Osteoblast (primary cell): ENCODE data around the gene LINC00632. TPM values are rescaled to one million over a fixed set of nuclear protein-coding genes. Genes with fewer than 3 reads are reported as not detected.

Experiments
- DNase-seq: peaks from one replicate; pipeline ENCODE4 v3.0.0; 2011; ENCODE audit warnings: low spot score, mixed read lengths; ENCODE audit not compliant: insufficient read length; ENCODE audit errors: missing footprints
- H2AFZ ChIP-seq: 2 replicates; pipeline ENCODE4 v1.6.0; 2011; ENCODE audit warnings: mild to moderate bottlenecking, low read length
- H3K27ac ChIP-seq: 2 replicates; pipeline ENCODE4 v1.5.1; 2011; ENCODE audit warnings: mild to moderate bottlenecking, low read depth, low read length, moderate library complexity
- H3K27me3 ChIP-seq: 2 replicates; pipeline ENCODE4 v1.6.0; 2012; ENCODE audit warnings: mild to moderate bottlenecking, control low read depth, inconsistent platforms, low read length, moderate library complexity; ENCODE audit not compliant: insufficient read depth
- H3K36me3 ChIP-seq: 2 replicates; pipeline ENCODE4 v1.5.1; 2011; ENCODE audit warnings: mild to moderate bottlenecking, low read length, control low read depth, moderate library complexity; ENCODE audit not compliant: insufficient read depth
- H3K4me1 ChIP-seq: 2 replicates; pipeline ENCODE4 v1.5.1; 2011; ENCODE audit warnings: mild to moderate bottlenecking, low read length, control low read depth, moderate library complexity; ENCODE audit not compliant: insufficient read depth
- H3K4me2 ChIP-seq: 2 replicates; pipeline ENCODE4 v1.6.0; 2011; ENCODE audit warnings: mild to moderate bottlenecking, low read length; ENCODE audit not compliant: insufficient read depth
- H3K4me3 ChIP-seq: fragments of 200-600 bp; sonication (generic); 3 replicates; pipeline ENCODE4 v1.5.1; 2012; ENCODE audit warnings: mild to moderate bottlenecking, low read length, inconsistent platforms; ENCODE audit not compliant: insufficient read depth
- H3K79me2 ChIP-seq: 2 replicates; pipeline ENCODE4 v1.6.0; 2012; ENCODE audit warnings: mild to moderate bottlenecking, low read length, control low read depth, inconsistent platforms; ENCODE audit not compliant: insufficient read depth
- H3K9me3 ChIP-seq: 2 replicates; pipeline ENCODE4 v1.5.1; 2011; ENCODE audit warnings: low read depth, low read length, control low read depth
- H4K20me1 ChIP-seq: 2 replicates; pipeline ENCODE4 v1.6.0; 2012; ENCODE audit warnings: mild to moderate bottlenecking, low read length, control low read depth; ENCODE audit not compliant: insufficient read depth
- CTCF ChIP-seq: IDR thresholded peaks from 2 replicates; pipeline ENCODE4 v1.5.1; 2011; ENCODE audit warnings: mild to moderate bottlenecking, low read depth, low read length, moderate library complexity; ENCODE audit errors: extremely low read depth
- total RNA-seq: library from RNA; depleted of rRNA; stranded (reverse); fragments of >200 nt; gene quantifications from 2 replicates; pipeline ENCODE4 v1.2.3, GENCODE V29; 2012

LINC00632 gene
- total RNA-seq: 9.4 and 10.1 TPM in 2 replicates

DNA sequence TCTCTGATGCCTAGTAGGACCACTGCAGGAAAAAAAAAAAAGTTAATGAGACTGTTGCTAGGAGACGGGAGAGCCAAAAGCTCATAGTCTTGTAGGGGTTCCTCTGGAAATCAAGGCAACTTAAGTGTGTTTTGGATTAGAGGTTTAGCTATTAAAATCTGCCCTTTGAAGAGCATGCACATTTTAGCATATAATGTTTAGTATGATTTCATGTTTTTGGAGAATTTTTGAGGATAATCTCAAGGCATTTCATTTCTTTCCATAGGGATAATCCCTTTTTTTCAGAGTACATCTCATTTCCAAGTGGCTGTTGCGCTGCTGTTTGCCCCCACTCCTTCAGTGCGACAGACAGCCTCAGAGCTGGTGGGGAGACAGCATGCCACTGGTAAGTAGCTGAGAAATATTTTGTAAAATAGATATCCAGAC lies at the start of gene LINC00632:
Gene LINC00632, plus strand, starts transcription at position 339 of the 426 bp plus-strand sequence.
- TF ChIP-seq CTCF: no peak
- H3K4me3 ChIP-seq: no peak within 1 kb of the TSS

GRCh38 chrX:140661643-140662042 lies 47.9 kb upstream of the LINC00632 start:
- Histone ChIP-seq H3K79me2 (no peaks in the 10 kb centered on the region), H3K36me3 (no peaks in the 10 kb centered on the region), H3K4me2 (no peak overlapping the region), H3K4me3 (no peak overlapping the region), H2AFZ (no peak overlapping the region), H3K9me3 (no peaks in the 10 kb centered on the region), H3K27me3 (no peaks in the 10 kb centered on the region), H4K20me1 (no peaks in the 10 kb centered on the region), H3K27ac (no peak overlapping the region), H3K4me1 (no peaks in the 10 kb centered on the region)
- no peak for TF ChIP-seq CTCF
- no peak for DNase-seq

More for the DNA sequence above, at the start of gene LINC00632:
- H3K27me3 ChIP-seq: no peaks in the 10 kb centered on the region
- H3K36me3 ChIP-seq: no peaks in the 10 kb centered on the region
- H3K9me3 ChIP-seq: no peaks in the 10 kb centered on the region
- H3K79me2 ChIP-seq: no peaks in the 10 kb centered on the region
- H3K4me1 ChIP-seq: no peaks in the 10 kb centered on the region
- H2AFZ ChIP-seq: no peak within 1 kb of the TSS
- H3K27ac ChIP-seq: no peak within 1 kb of the TSS
- no peaks in the 10 kb centered on the region for H4K20me1 ChIP-seq
- no peak for DNase-seq
- no peak within 1 kb of the TSS for H3K4me2 ChIP-seq

- no peak overlapping the region for H2AFZ ChIP-seq
- no peaks in the 10 kb centered on the region for H3K9me3 ChIP-seq
- no peak for TF ChIP-seq CTCF
- H3K36me3 ChIP-seq: no peaks in the 10 kb centered on the region
- no peaks in the 10 kb centered on the region for H3K4me1 ChIP-seq
- H4K20me1 ChIP-seq: no peaks in the 10 kb centered on the region
- H3K4me3 ChIP-seq: no peak overlapping the region
- no peaks in the 10 kb centered on the region for H3K79me2 ChIP-seq
- H3K4me2 ChIP-seq: no peak overlapping the region
- no peak overlapping the region for H3K27ac ChIP-seq
- no peak for DNase-seq
- H3K27me3 ChIP-seq: no peaks in the 10 kb centered on the region
These were observed 44.6 kb upstream of the LINC00632 start for GRCh38 chrX:140664939-140665338.

DNA sequence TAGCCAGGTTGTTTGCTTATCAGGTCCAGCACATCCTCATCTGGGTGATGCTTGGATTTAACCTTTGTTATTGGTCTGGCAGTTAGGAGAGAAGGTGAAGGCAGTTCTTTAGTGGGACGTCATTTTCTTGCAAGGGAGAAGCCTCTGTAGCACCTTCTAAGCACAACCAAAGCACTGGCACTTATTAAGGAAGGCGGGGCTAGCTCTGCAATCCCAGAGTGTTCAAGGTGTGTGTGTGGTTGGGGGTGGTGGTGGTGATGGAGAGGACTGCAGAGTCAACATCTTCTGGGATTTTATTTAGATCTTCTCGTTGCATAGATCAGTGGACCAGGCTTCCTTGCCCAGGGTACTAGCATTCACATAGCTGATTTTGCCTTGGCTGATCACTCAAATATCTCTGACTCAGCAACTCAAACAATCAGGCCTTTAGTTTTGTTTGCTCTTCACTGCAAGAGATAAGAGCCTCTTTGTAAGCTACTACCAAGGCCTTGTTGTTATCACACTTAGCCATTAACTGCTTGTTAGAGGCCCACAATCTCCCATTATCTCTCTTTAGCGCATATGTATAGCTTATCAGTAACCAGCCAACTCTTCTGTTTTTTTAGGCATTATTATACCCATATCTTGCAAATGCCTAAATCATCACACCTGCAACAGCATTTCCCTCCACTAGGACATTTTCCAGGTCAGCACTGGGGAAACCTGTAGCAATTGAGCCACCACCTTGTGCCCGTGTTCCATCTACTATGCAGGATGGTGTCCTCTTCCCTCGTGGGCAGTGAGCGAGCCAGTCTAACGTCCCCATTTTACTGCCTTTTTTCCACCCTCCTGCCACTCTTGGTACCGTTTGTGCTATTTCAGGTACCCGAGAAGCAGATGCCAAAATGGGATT lies 36.5 kb upstream of the LINC00632 start:
- Histone ChIP-seq H3K27me3 (no peaks in the 10 kb centered on the region), H3K36me3 (no peaks in the 10 kb centered on the region), H3K4me3 (no peak overlapping the region), H4K20me1 (no peaks in the 10 kb centered on the region), H3K4me1 (no peaks in the 10 kb centered on the region), H3K27ac (no peak overlapping the region), H3K79me2 (no peaks in the 10 kb centered on the region), H3K4me2 (no peak overlapping the region), H2AFZ (no peak overlapping the region), H3K9me3 (no peaks in the 10 kb centered on the region)
- no peak for TF ChIP-seq CTCF
- DNase-seq: no peak
